Fibroblast of lung (primary cell): Measurements from ENCODE around the gene SYTL3. TPM values are rescaled to one million over a fixed set of nuclear protein-coding genes. Genes with fewer than 3 reads are reported as not detected.

Experiments
- DNase-seq, 2 donors: peaks; one replicate each; pipeline versions ENCODE4 v3.0.0 to v3.0.0-alpha.2; 2010; ENCODE audit warnings: low read depth in 2 of 2
- H2AFZ ChIP-seq: 2 replicates; pipeline ENCODE4 v1.5.1; 2012; ENCODE audit warnings: low read length, control low read depth, inconsistent platforms
- H3K27ac ChIP-seq: 2 replicates; pipeline ENCODE4 v1.5.1; 2011; ENCODE audit warnings: low read length, control low read depth; ENCODE audit not compliant: insufficient read depth
- H3K27me3 ChIP-seq: 2 replicates; pipeline ENCODE4 v1.5.1; 2011; ENCODE audit warnings: mild to moderate bottlenecking, low read length; ENCODE audit not compliant: control insufficient read depth, insufficient read depth
- H3K36me3 ChIP-seq: 2 replicates; pipeline ENCODE4 v1.5.1; 2011; ENCODE audit warnings: low read length; ENCODE audit not compliant: control insufficient read depth, insufficient read depth
- H3K4me1 ChIP-seq: 2 replicates; pipeline ENCODE4 v1.5.1; 2011; ENCODE audit warnings: low read length; ENCODE audit not compliant: control insufficient read depth, insufficient read depth; ENCODE audit errors: extremely low read depth
- H3K4me2 ChIP-seq: 2 replicates; pipeline ENCODE4 v1.5.1; 2011; ENCODE audit warnings: low read length, control low read depth; ENCODE audit not compliant: insufficient read depth; ENCODE audit errors: extremely low read depth
- H3K4me3 ChIP-seq, 4 experiments: fragments of 200-600 bp in 1 of 4; sonication (generic) in 1 of 4; replicated peaks in 1 of 4; 2 replicates each; pipeline ENCODE4 v1.5.1; 2011 to 2016; ENCODE audit warnings: low read length in 4 of 4, low read depth in 3 of 4, mild to moderate bottlenecking in 3 of 4, control low read depth in 2 of 4, inconsistent platforms in 1 of 4, mixed read lengths in 1 of 4; ENCODE audit not compliant: insufficient read depth in 1 of 4; ENCODE audit errors: control extremely low read depth in 1 of 4
- H3K79me2 ChIP-seq: 2 replicates; pipeline ENCODE4 v1.5.1; 2012; ENCODE audit warnings: mild to moderate bottlenecking, low read length, inconsistent platforms; ENCODE audit not compliant: control insufficient read depth, insufficient read depth
- H3K9ac ChIP-seq: 2 replicates; pipeline ENCODE4 v1.5.1; 2011; ENCODE audit warnings: mild to moderate bottlenecking, low read length, control low read depth; ENCODE audit not compliant: insufficient read depth
- H3K9me3 ChIP-seq: 2 replicates; pipeline ENCODE4 v1.5.1; 2012; ENCODE audit warnings: low read depth, low read length; ENCODE audit not compliant: control insufficient read depth, insufficient read depth
- H4K20me1 ChIP-seq: 2 replicates; pipeline ENCODE4 v1.5.1; 2011; ENCODE audit warnings: low read length; ENCODE audit not compliant: control insufficient read depth, insufficient read depth; ENCODE audit errors: extremely low read depth
- EZH2 ChIP-seq: IDR thresholded peaks from 2 replicates; pipeline ENCODE4 v1.5.1; 2012; ENCODE audit warnings: low read length, control low read depth, mild to moderate bottlenecking; ENCODE audit errors: missing control alignments
- polyA plus RNA-seq, 2 donors: library from polyadenylated mRNA; depleted of rRNA in 1 of 2; stranded (reverse) in 1 of 2; unstranded in 1 of 2; fragments of >200 nt; gene quantifications; 2 replicates each; pipeline ENCODE4 v1.2.1, GENCODE V29; 2011 to 2012; ENCODE audit warnings: missing spikeins in 1 of 2
- total RNA-seq: library from RNA; depleted of rRNA; stranded (reverse); fragments of >200 nt; gene quantifications from 2 replicates; pipeline ENCODE4 v1.2.1, GENCODE V29; 2014
- TF ChIP-seq, protein P1 (sequence below), 2 donors: IDR thresholded peaks in 1 of 2; conservative IDR thresholded peaks in 1 of 2; 1 replicate in 1 of 2; 2 replicates in 1 of 2; pipeline ENCODE4 v1.5.1; 2011 to 2012; ENCODE audit warnings: low read length in 2 of 2, control low read depth in 1 of 2, inconsistent platforms in 1 of 2, low read depth in 1 of 2, mild to moderate bottlenecking in 1 of 2

The SYTL3 gene
- total and polyA plus RNA-seq, 2 donors (not counting 1 experiment from before 2014, with no cell fraction given): 0.76 to 4.6 TPM

GRCh38 chr6:158627168-158627939 lies 22.5 kb upstream of the SYTL3 start:
- Histone ChIP-seq H3K9me3 (no peaks in the 10 kb centered on the region), H3K9ac (no peak overlapping the region), H4K20me1 (no peaks in the 10 kb centered on the region), H3K4me2 (no peak overlapping the region), H3K27ac (no peak overlapping the region), H3K27me3 (no peaks in the 10 kb centered on the region), H3K4me3 (no peak overlapping the region), H3K79me2 (no peaks in the 10 kb centered on the region), H2AFZ (no peak overlapping the region), H3K36me3 (peaks cover 13% of the 10 kb centered on the region), H3K4me1 (peaks cover 15% of the 10 kb centered on the region)
- TF ChIP-seq, protein P1, sequence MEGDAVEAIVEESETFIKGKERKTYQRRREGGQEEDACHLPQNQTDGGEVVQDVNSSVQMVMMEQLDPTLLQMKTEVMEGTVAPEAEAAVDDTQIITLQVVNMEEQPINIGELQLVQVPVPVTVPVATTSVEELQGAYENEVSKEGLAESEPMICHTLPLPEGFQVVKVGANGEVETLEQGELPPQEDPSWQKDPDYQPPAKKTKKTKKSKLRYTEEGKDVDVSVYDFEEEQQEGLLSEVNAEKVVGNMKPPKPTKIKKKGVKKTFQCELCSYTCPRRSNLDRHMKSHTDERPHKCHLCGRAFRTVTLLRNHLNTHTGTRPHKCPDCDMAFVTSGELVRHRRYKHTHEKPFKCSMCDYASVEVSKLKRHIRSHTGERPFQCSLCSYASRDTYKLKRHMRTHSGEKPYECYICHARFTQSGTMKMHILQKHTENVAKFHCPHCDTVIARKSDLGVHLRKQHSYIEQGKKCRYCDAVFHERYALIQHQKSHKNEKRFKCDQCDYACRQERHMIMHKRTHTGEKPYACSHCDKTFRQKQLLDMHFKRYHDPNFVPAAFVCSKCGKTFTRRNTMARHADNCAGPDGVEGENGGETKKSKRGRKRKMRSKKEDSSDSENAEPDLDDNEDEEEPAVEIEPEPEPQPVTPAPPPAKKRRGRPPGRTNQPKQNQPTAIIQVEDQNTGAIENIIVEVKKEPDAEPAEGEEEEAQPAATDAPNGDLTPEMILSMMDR (conservative IDR thresholded peaks at IDR 0.05 in 1 of 2, IDR thresholded peaks at IDR 0.05 in 1 of 2; ENCODE audit: low read depth in 1 of 2, low read length in 2 of 2): no peak
- no peak for DNase-seq

DNA sequence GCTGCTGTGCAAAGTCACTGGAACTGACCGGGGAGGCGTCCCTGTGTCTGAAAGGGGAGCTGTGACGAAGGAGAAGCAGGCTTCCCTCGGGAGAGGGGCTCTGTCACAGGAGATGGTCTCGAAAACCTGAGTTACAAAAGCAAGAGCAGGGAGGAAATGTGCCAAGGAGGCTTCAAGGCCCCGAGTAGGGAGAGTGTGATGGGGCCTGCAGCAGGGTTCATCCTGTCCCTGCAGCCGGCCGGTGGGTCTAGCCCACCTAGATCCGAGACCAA lies 22.0 kb upstream of the SYTL3 start:
- no peak overlapping the region for H3K27ac ChIP-seq
- H4K20me1 ChIP-seq: no peaks in the 10 kb centered on the region
- DNase-seq: no peak
- no peak for TF ChIP-seq EZH2
- TF ChIP-seq, protein P1 (conservative IDR thresholded peaks at IDR 0.05 in 1 of 2, IDR thresholded peaks at IDR 0.05 in 1 of 2; ENCODE audit: low read depth in 1 of 2, low read length in 2 of 2): no peak
- H3K4me2 ChIP-seq: no peak overlapping the region
- no peak overlapping the region for H3K9ac ChIP-seq
- H3K4me3 ChIP-seq: no peak overlapping the region
- no peaks in the 10 kb centered on the region for H3K27me3 ChIP-seq
- no peaks in the 10 kb centered on the region for H3K79me2 ChIP-seq
- H3K9me3 ChIP-seq: no peaks in the 10 kb centered on the region
- peaks cover 13% of the 10 kb centered on the region for H3K36me3 ChIP-seq
- H3K4me1 ChIP-seq: peaks cover 12% of the 10 kb centered on the region
- no peak overlapping the region for H2AFZ ChIP-seq

DNA sequence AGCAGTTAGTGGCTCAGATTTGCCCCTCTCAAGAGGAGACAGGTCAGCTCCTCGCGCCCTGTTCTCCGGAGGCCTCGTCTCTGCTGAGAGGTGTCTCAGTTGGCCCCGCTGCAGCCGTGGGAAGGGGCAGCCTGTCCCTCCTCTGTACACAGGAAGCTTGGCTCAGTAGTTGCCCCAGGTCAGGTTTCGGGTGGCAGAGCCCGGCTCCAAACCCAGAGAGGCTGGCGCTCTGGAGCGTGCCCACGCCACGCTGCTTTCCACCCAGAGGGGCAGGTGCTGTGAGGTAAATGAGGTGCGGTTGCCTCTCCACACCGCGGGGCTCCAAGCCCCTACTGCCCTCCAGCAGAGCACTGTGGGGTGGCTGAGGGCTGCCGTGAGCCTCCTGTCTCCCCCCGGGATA lies 21.3 kb upstream of the SYTL3 start:
- no peaks in the 10 kb centered on the region for H4K20me1 ChIP-seq

More for the DNA sequence above, 21.3 kb upstream of the SYTL3 start:
- H2AFZ ChIP-seq: no peak overlapping the region
- H3K9ac ChIP-seq: no peak overlapping the region
- peaks cover 12% of the 10 kb centered on the region for H3K4me1 ChIP-seq
- no peaks in the 10 kb centered on the region for H3K79me2 ChIP-seq
- H3K4me3 ChIP-seq: no peak overlapping the region
- no peak for DNase-seq
- H3K27me3 ChIP-seq: no peaks in the 10 kb centered on the region
- TF ChIP-seq, protein P1 (conservative IDR thresholded peaks at IDR 0.05 in 1 of 2, IDR thresholded peaks at IDR 0.05 in 1 of 2; ENCODE audit: low read depth in 1 of 2, low read length in 2 of 2): no peak
- TF ChIP-seq EZH2: no peak
- H3K36me3 ChIP-seq: peaks cover 16% of the 10 kb centered on the region
- H3K27ac ChIP-seq: no peak overlapping the region
- H3K9me3 ChIP-seq: no peaks in the 10 kb centered on the region
- no peak overlapping the region for H3K4me2 ChIP-seq
